GM23248 (cell line): ENCODE measurements around the gene LRRC72. TPM values are rescaled to one million over a fixed set of nuclear protein-coding genes. Genes with fewer than 3 reads are reported as not detected.

Experiments used
- DNase-seq: peaks from one replicate; pipeline ENCODE4 v3.0.0-alpha.2; 2015
- H2AFZ ChIP-seq: fragments of 200-600 bp; sonication (generic); 2 replicates; pipeline ENCODE4 v1.6.1; 2016; ENCODE audit warnings: antibody characterized with exemption
- H3F3A ChIP-seq: fragments of 200-600 bp; sonication (generic); 2 replicates; pipeline ENCODE4 v1.6.1; 2016; ENCODE audit warnings: mild to moderate bottlenecking, antibody characterized with exemption, mixed run types; ENCODE audit not compliant: insufficient read depth
- H3K27ac ChIP-seq: fragments of 200-600 bp; sonication (generic); 2 replicates; pipeline ENCODE4 v1.5.1; 2016; ENCODE audit warnings: mild to moderate bottlenecking
- H3K27me3 ChIP-seq: fragments of 200-600 bp; sonication (generic); replicated peaks from 2 replicates; pipeline ENCODE4 v1.6.1; 2016; ENCODE audit warnings: mild to moderate bottlenecking; ENCODE audit not compliant: insufficient read depth
- H3K36me3 ChIP-seq: fragments of 200-600 bp; sonication (generic); 2 replicates; pipeline ENCODE4 v1.6.1; 2016; ENCODE audit warnings: low read depth, mild to moderate bottlenecking
- H3K4me1 ChIP-seq: fragments of 200-600 bp; sonication (generic); 2 replicates; pipeline ENCODE4 v1.6.1; 2016; ENCODE audit warnings: mild to moderate bottlenecking; ENCODE audit not compliant: insufficient read depth
- H3K4me2 ChIP-seq: fragments of 200-600 bp; sonication (generic); one replicate; pipeline ENCODE4 v1.6.1; 2016; ENCODE audit warnings: mild to moderate bottlenecking; ENCODE audit not compliant: unreplicated experiment
- H3K4me3 ChIP-seq: fragments of 200-600 bp; sonication (generic); 2 replicates; pipeline ENCODE4 v1.5.1; 2016; ENCODE audit warnings: mild to moderate bottlenecking
- H3K79me2 ChIP-seq: fragments of 200-600 bp; sonication (generic); 2 replicates; pipeline ENCODE4 v1.6.1; 2016; ENCODE audit warnings: mild to moderate bottlenecking; ENCODE audit not compliant: insufficient read depth
- H3K9ac ChIP-seq: fragments of 200-600 bp; sonication (generic); 2 replicates; pipeline ENCODE4 v1.6.1; 2016; ENCODE audit warnings: mild to moderate bottlenecking
- H3K9me2 ChIP-seq: fragments of 200-600 bp; sonication (generic); 2 replicates; pipeline ENCODE4 v1.6.1; 2016; ENCODE audit warnings: mixed run types, mild to moderate bottlenecking, moderate library complexity; ENCODE audit not compliant: insufficient read depth
- H3K9me3 ChIP-seq: fragments of 200-600 bp; sonication (generic); one replicate; pipeline ENCODE4 v1.6.1; 2017; ENCODE audit warnings: low read depth
- H4K20me1 ChIP-seq: fragments of 200-600 bp; sonication (generic); 2 replicates; pipeline ENCODE4 v1.6.0; 2016; ENCODE audit not compliant: insufficient read depth
- EZH2 ChIP-seq: fragments of 200-600 bp; sonication (generic); IDR thresholded peaks from 2 replicates; pipeline ENCODE4 v1.6.1; 2018; ENCODE audit warnings: antibody characterized with exemption, mild to moderate bottlenecking; ENCODE audit not compliant: insufficient read depth, poor library complexity, severe bottlenecking
- EZH2phosphoT487 ChIP-seq: fragments of 200-600 bp; sonication (generic); IDR thresholded peaks from 2 replicates; pipeline ENCODE4 v1.6.1; 2018; ENCODE audit warnings: antibody characterized with exemption, moderate library complexity, mild to moderate bottlenecking, low read depth; ENCODE audit not compliant: insufficient read depth
- WGBS, 2 experiments: methylation state at CpG; one replicate each; pipeline ENCODE4 v1.1.6; 2015 to 2017; ENCODE audit warnings: low lambda C conversion rate in 2 of 2, low coverage in 1 of 2; ENCODE audit errors: missing lambda C conversion rate in 2 of 2; 5-methylcytosine and 5-hydroxymethylcytosine counted together
- in situ Hi-C: fragments of 300-500 bp; cut with MboI; formaldehyde crosslinking; loops from 2 replicates; pipeline ENCODE4 v1.15.0; 2020
- polyA plus RNA-seq: library from polyadenylated mRNA; unstranded; fragments of >200 nt; fragmentation: Nextera tagmentation; extraction: Ambion mirVana; gene quantifications from 2 replicates; pipeline ENCODE4 v1.2.1, GENCODE V29; 2016
- total RNA-seq: library from RNA; depleted of rRNA; stranded (reverse); fragments of >200 nt; shearing (Covaris generic); gene quantifications from 2 replicates; pipeline ENCODE4 v1.2.3, GENCODE V29; 2014

LRRC72 gene
- total and polyA plus RNA-seq, 2 experiments from 2014 or later: not detected

DNA sequence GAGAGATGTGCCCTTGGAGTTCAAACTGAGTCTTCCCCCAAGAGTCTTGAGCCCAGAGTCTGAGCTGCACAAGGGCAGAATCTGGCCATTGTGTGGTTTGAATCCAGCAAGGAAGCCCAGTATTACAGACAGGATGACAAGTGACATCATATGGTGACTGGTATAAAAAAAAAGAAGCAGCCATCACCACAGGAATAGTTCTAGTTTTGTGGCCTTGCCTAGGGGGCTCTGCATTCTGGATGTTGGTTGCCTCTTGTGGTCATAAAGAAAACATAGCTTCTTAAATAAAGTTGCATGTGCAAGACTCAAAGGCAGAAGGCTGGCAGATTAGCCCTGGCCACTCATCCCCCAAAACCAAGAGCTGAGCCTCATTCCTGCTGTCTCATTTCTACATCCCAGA, 16.8 kb upstream of the LRRC72 start:
- in situ Hi-C loops: no loop called here
- H3K4me2 ChIP-seq: no peak overlapping the region
- H3K27me3 ChIP-seq: no peaks in the 10 kb centered on the region
- H3K9ac ChIP-seq: no peak overlapping the region
- no peaks in the 10 kb centered on the region for H3K9me3 ChIP-seq
- H3K79me2 ChIP-seq: no peaks in the 10 kb centered on the region
- H3K4me3 ChIP-seq: no peak overlapping the region
- no peak overlapping the region for H3K27ac ChIP-seq
- DNase-seq: no peak
- no peaks in the 10 kb centered on the region for H3K36me3 ChIP-seq
- no peak for TF ChIP-seq EZH2phosphoT487
- TF ChIP-seq EZH2: no peak
- no peaks in the 10 kb centered on the region for H3F3A ChIP-seq
- H3K9me2 ChIP-seq: no peaks in the 10 kb centered on the region
- H2AFZ ChIP-seq: no peak overlapping the region
- H4K20me1 ChIP-seq: no peaks in the 10 kb centered on the region
- no peaks in the 10 kb centered on the region for H3K4me1 ChIP-seq

DNA sequence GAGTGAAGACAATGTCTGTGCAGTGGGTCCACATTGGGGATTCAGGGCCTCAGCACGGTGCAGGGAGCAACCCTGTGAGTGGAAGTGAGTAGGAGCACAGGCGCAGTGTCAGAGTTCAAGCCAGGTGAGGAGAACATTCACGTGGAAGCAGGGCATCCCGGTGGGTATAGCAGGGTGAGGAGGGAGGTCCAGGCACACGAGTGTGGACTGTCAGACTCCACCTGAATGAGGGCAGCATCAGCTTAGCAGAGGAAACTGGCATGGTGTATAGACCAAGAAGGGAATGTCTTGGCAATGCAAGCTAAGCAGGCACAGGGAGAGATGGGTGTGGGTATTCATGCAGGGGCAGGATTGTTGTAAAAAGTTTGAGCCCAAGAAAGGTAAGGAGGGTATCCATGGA, 15.3 kb upstream of the LRRC72 start:
- Histone ChIP-seq H3K9me2 (no peaks in the 10 kb centered on the region), H3K9me3 (no peaks in the 10 kb centered on the region), H4K20me1 (no peaks in the 10 kb centered on the region), H3K27me3 (no peaks in the 10 kb centered on the region), H3K4me1 (no peaks in the 10 kb centered on the region), H3K27ac (no peak overlapping the region), H2AFZ (no peak overlapping the region), H3K4me2 (no peak overlapping the region), H3K9ac (no peak overlapping the region), H3F3A (no peaks in the 10 kb centered on the region), H3K4me3 (no peak overlapping the region), H3K36me3 (no peaks in the 10 kb centered on the region), H3K79me2 (no peaks in the 10 kb centered on the region)
- DNase-seq: no peak
- in situ Hi-C loops: no loop called here
- 51 to 55% methylated on average over 5 of the region's 5 CpGs for WGBS, 2 experiments
- no peak for TF ChIP-seq EZH2phosphoT487
- no peak for TF ChIP-seq EZH2

DNA sequence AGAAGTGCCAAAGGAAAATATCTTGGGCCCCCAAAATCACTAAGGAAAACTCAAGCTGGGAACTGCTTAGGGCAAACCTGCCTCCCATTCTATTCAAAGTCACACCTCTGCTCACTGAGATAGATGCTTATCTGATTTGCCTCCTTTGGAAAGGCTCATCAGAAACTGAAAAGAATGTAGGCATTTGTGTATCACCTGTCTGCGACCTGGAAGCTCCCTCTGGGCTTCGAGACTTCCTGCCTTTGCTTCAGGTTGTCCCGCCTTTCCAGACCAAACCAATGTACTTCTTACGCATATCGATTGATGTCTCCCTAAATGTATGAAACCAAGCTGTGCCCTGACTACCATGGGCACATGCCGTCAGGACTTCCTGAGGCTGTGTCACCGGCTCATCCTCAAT, 14.5 kb upstream of the LRRC72 start:
- TF ChIP-seq EZH2phosphoT487: no peak
- TF ChIP-seq EZH2: no peak
- Histone ChIP-seq H3K27me3 (no peaks in the 10 kb centered on the region), H3F3A (no peaks in the 10 kb centered on the region), H3K36me3 (no peaks in the 10 kb centered on the region), H3K4me2 (no peak overlapping the region), H3K4me3 (no peak overlapping the region), H2AFZ (no peak overlapping the region), H3K9ac (no peak overlapping the region), H3K9me3 (no peaks in the 10 kb centered on the region), H3K27ac (no peak overlapping the region), H4K20me1 (no peaks in the 10 kb centered on the region), H3K4me1 (no peaks in the 10 kb centered on the region), H3K79me2 (no peaks in the 10 kb centered on the region), H3K9me2 (no peaks in the 10 kb centered on the region)
- WGBS, 2 experiments: 86 to 88% methylated on average over 7 of the region's 7 CpGs
- in situ Hi-C loops: no loop called here
- DNase-seq: no peak

DNA sequence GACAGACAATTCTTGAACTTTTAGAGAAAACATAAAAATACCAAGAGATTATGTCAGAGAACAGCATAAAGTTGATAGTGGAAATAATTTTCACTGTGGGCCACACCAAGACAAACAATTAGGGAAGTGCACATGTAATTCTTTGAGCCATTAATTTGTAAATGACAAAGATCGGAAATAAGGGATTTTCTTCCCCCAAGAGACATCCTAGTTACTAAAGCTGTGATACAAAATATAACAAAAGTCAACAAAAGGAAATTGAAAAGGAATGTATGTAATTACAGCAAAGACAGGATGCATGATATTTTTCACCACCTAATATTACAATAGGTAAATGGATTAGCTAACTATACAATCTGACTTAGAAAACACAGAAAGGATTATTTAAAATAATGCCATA, 12.4 kb upstream of the LRRC72 start:
- no peak overlapping the region for H3K4me3 ChIP-seq
- H4K20me1 ChIP-seq: no peaks in the 10 kb centered on the region
- DNase-seq: no peak
- H3K4me2 ChIP-seq: no peak overlapping the region
- no peak overlapping the region for H3K27ac ChIP-seq
- no peaks in the 10 kb centered on the region for H3K27me3 ChIP-seq
- H2AFZ ChIP-seq: no peak overlapping the region
- H3K79me2 ChIP-seq: no peaks in the 10 kb centered on the region
- 72 to 85% methylated on average over 1 of the region's 1 CpG for WGBS, 2 experiments
- no peaks in the 10 kb centered on the region for H3K4me1 ChIP-seq
- no peaks in the 10 kb centered on the region for H3K9me3 ChIP-seq
- no peaks in the 10 kb centered on the region for H3K9me2 ChIP-seq
- no peaks in the 10 kb centered on the region for H3F3A ChIP-seq
- in situ Hi-C loops: no loop called here
- TF ChIP-seq EZH2 (no peak), EZH2phosphoT487 (no peak)
- no peak overlapping the region for H3K9ac ChIP-seq
- H3K36me3 ChIP-seq: no peaks in the 10 kb centered on the region

DNA sequence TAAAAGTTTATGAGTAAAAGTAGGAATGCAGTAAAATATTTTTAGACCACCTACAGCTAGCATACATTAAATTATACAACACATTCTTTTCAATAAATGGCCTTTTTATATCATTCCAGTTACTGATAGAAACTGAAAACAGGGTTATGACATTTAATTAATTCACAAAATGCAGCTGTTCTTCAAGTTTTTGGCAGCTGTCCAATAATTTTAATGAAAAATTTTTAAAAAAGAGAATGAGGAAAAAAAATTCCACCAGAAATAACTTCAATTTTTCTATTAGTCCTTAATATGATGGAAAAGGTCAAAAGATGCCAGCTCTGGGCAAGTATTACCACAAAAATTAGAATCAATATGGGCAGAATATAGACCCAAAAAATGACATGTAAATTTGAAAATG, 11.9 kb upstream of the LRRC72 start:
- Histone ChIP-seq H3K9me3 (no peaks in the 10 kb centered on the region), H3F3A (no peaks in the 10 kb centered on the region), H3K36me3 (no peaks in the 10 kb centered on the region), H4K20me1 (no peaks in the 10 kb centered on the region), H3K4me3 (no peak overlapping the region), H3K27ac (no peak overlapping the region), H3K27me3 (no peaks in the 10 kb centered on the region), H2AFZ (no peak overlapping the region), H3K4me2 (no peak overlapping the region), H3K79me2 (no peaks in the 10 kb centered on the region), H3K9ac (no peak overlapping the region), H3K9me2 (no peaks in the 10 kb centered on the region), H3K4me1 (no peaks in the 10 kb centered on the region)
- no peak for DNase-seq
- in situ Hi-C loops: no loop called here
- TF ChIP-seq EZH2phosphoT487 (no peak), EZH2 (no peak)
